HG02759 (cell line): Measurements from ENCODE around the gene HRCT1.

Source experiments
- ATAC-seq: cut with Tn5 transposase; IDR thresholded peaks from one replicate; pipeline ENCODE4 v1.9.1; 2021; ENCODE audit warnings: mild to moderate bottlenecking, moderate library complexity; ENCODE audit not compliant: unreplicated experiment

Gene HRCT1

DNA sequence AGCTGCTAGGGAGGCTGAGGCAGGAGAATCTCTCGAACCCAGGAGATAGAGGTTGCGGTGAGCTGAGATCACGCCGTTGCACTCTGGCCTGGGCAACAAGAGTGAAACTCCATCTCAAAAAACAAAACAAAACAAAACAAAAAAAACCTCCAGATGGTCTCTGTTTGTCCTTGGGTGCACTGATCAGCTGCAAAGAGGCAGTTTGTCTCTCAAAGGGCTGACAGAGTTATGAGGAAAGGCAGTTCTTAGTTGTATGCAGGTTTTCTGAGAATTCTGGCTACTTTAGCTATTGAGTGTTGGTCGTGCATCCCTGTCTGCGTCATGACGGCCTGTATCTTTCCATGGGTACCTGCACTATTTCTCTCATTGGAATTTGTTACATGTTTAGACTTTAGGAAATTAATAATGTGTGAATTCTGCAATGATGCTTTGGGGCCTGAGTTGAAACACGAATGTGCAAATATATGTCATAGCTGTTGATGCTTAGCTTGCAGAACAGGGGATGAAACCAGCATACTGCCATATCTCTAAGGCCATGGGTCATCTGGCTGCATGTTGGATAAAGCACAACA, 33.8 kb downstream of the HRCT1 start:
- no peak for ATAC-seq

DNA sequence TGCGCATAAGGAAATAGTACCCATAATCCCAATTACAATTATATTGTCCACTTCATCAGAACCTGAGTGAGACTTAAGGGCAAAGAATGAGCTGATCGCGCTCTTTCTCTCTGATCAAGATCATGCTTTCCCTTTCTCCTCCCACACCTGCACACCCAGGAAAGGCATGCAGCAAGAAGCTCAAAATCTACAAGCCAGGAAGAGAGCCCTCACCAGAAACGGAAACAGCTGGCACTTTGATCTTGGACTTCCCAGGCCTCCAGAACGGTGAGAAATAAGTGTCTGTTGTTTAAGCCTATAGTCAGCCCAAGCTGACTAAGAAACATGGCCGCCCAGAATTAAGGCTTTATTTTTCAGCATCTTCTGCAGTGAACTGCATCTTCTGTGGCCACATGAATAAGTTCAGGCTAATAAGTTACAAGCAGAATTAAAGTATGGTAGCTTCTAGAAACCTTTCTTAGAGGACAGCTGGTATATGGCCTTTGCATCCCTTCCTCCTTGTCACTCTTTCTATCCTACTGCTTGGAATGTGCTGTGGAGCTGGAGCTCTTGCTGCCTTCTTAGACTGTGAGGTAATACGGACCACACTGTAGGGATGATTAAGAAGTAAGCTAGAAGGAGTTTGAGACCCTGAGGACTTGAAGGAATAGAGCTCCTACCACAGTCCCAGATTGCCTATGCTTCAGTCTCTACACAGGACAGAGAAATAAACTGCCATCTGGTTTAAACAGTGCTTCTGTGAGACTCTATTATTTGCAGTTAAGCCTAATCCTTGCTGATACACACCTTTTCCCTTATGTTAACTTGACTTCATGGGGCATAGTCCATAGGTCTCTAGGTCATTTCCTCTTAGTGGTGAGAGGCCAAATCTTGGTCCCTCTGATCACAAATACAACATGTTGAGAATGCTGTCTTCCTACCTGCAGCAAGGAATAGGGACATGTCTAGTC, 34.7 kb downstream of the HRCT1 start:
- ATAC-seq = no peak

DNA sequence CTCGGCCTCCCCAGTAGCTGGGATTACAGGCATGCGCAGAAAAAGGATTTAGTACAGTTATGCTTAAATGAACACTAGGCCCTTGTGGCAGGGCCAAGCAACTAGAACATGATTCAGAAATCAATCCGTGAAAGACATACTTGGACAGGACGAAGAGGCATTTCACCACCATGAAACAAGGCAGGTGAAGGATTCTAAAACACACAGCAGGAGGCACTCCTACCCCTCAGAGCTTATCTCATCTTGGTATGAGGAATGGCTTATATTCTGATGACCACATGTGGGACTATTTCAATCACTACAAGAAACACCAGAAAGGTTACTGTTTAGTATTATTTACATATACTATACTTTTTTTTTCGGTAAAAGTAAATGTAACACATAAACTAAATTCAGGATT, 36.3 kb downstream of the HRCT1 start:
- no peak for ATAC-seq

DNA sequence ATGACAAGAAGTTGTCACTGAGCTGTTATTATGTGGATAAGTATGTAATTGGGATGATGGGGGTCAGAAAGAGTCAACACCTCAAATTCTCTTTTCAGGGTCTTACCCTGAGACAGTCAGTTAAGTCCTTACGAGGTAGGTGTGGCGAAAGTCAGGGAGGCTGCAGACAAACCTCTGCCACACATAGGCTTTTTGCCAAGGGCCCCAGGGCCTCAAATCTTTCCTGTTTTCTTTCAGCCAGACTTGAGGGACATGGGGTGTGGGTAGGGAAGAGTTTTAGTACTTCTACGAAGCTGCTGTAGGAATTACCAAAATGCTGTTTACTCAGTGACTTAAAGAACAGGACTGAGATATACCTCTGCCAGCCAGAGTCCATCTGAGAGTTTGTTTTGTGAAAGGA, 38.2 kb downstream of the HRCT1 start:
- no peak for ATAC-seq

DNA sequence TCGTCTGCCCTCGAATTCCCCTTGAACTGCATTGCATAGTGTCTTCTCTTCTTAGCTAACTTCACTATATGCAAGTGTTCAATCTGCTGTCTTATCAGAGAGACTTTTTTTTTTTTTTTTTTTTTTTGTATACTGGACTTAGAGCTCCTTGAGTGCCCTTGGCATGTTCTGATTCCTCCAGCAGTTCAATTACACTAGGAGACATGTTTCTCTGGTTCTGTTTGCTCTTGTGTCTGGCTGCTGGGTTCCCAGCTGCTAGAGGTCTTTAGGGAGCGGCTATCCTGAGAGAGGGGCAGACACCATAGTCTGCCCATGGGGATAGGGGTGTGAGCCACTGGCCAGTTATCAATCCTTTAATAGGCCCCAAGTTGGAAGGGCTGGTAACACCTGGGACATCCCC, 38.8 kb downstream of the HRCT1 start:
- no peak for ATAC-seq

DNA sequence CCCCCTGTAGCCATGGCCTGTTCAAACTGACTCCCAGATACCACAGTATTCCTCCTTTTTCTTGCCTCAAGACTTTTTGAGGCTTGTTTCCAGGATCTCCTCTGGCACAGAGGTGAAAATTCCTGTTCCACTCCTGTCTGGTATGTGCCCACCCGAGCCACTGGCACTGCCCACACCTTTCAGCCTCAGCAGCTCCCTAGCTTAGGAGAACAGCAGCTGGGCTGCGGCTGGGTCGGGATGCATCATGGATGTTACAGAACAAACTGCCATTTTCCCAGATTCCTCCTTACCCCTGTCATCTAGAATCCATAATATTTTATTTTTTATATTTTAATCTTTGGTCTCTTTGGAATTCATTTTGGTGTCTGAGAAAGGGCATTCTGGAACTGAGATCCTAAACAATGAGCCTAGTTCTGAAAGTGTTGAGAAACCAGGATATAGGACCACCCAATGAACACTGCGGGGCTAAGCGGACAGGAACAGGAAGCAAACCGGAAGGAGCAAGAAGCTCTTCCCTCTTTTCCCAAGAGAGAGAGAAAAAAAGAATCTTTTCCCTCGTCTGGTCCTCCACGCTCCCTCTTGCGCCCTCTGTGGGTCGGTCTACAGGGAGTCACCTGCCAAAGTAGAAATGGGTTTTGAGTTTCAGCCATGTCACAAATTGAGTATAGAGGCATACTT, 39.5 kb downstream of the HRCT1 start:
- ATAC-seq = no peak

DNA sequence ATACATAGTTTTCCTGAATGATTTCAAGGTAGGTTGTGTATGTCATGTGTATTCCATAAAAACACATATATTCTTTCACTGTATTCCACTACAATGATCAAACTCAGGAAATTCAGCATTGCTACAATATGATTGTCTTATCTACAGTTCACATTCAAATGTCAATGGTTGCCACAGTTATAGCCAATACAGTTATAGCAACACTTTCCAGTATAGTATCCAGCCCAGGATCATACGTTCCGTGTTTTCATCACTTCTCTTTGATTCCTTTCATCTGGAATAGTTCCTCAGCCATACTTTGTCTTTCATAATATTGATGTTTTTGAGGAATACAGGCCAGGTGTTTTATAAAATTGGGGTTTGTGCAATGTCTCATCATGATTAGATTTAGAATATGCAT, 42.4 kb downstream of the HRCT1 start:
- no peak for ATAC-seq

DNA sequence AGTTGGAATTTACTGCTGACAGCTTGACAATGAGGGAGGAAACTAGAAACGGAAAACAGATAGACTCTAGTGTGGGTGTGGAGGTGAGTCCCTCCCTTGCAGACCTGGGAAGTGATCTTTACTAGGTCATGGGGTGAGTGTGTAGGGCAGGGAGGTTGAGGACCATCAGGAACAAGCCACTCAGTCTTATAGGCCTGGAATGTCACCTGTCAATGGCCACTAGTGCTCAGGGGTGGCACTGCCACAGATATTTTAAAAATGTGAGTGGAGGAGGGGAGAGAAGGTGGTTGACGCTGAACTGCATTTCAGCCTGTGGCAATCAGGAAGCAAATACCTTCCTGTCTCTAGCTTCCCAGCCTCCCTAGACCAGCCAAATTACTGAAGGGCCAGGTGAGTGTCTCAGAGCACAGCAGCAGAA, 42.9 kb downstream of the HRCT1 start:
- ATAC-seq = no peak

DNA sequence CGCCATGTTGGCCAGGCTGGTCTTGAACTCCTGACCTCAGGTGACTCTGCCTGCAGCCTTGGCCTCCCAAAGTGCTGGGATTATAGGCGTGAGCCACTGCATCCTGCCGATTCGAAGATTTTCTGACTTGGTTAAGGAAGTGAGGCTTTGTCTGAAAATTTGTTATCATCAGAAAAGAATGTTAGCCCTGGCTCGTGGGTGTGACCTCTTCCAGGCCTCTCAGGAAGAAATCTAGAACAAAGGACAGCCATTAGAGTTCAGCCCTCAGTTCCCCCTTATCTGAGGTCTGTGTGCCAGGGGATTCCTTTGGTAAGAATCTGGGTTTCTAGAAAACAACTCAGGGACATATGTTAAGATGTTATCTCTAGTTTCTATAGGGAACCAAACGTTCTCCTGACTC, 45.7 kb downstream of the HRCT1 start:
- ATAC-seq = no peak

DNA sequence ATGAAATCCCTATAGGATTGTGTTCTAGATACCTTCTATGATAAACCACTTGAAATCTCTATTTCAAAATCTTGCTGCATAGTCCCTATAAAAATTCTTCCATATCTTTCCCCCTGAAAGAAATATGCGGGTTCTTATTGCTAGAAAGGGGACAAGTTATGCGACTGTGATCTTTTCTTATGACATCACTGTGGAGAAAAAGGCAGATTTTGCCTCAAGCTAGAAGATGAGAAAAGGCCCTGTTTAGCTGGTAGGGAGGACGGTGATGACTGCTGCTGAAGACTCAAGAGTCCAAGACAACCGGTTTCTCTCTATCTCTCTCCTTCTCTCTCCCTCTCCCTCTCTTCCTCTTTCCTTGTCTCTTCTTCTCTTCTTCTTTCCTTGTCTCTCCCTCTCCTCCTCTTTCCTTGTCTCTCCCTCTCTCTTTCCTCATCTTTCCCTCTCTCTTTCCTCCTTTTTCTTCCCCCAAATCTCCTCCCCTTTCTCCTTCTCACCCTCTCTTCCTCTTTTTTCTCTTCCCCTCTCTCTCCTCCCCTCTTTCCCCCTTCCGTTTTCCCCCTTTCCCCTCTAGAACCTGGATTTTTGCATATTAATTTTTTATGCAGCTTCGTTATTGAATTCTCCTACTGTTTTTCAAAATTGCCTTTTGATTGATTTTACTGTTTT, 46.7 kb downstream of the HRCT1 start:
- ATAC-seq = no peak

DNA sequence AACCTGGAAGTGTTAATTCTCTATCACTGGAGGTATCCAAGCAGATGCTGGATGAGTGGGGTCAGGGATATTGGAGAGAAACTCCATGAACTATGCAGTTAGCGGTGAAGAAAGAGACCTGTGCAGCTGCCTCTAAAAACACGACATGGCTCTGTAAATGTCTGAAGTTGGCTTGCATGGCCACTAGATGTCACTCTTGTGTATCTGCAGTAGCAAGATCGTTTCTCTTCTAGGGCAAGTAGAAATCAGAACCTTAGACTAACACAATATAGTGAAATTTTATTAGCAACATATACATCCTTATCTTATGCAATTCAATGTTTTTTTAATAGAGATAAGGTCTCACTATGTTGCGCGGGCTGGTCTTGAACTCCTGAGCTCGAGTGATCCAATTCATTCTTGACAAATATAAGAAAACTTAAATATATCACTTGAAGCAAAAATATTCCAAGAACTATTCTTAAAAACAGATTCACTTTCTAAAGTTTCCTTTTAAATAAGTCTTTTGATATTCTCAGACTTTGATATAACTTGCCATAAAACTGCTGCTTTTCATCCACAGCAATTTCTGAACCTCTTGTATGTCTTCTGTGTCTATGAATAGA, 49.0 kb downstream of the HRCT1 start:
- no peak for ATAC-seq

DNA sequence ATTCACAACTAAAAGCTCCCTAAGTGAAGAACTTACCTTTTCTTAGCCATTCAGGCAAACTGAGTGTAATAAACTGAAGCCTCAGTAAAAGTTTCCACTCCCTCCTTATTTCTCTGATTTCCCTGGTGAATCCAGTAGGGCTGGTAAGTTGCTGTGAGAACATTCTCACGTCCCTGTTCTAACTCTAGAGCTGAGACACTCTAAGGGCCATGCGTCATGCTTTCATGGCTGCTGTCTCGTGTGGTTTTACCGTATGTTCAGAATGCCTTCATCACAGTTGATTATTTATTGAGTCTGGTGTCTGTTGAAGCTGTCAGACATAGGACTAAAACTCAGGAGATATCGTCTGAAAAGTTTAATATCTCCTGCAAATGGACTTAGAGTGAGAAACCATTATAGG, 50.6 kb downstream of the HRCT1 start:
- ATAC-seq = no peak
